DND-41 (cell line): ENCODE measurements around the gene AREG.

Source experiments
- CTCF ChIP-seq: IDR thresholded peaks from 2 replicates; pipeline ENCODE4 v1.5.1; 2012; ENCODE audit warnings: borderline replicate concordance, low read length, moderate library complexity, mild to moderate bottlenecking; ENCODE audit not compliant: poor library complexity, severe bottlenecking; ENCODE audit errors: extremely low read depth
- EZH2 ChIP-seq: IDR thresholded peaks from 3 replicates; pipeline ENCODE4 v1.6.1; 2012; ENCODE audit warnings: borderline replicate concordance, low read depth, mild to moderate bottlenecking, moderate library complexity, low read length, inconsistent platforms; ENCODE audit not compliant: severe bottlenecking

- TF ChIP-seq CTCF, result no peak
- TF ChIP-seq EZH2, result no peak
Observed at GRCh38 chr4:74433541-74434172, 11.3 kb upstream of the AREG start.
